Central memory CD8-positive, alpha-beta T cell (primary cell): ENCODE data around the gene TEX36.
"Not testable (repeated sequence)": the region's sequence is repeated elsewhere in the genome, so short reads cannot be mapped to it uniquely, and the experiment has no call there.

Source experiments
- ATAC-seq: fragments of 150-1000 bp; cut with Tn5 transposase; replicated peaks from 2 replicates; pipeline ENCODE4 v1.10.0; 2022; ENCODE audit warnings: mild to moderate bottlenecking, moderate FRiP score, moderate number of reproducible peaks; ENCODE audit not compliant: poor library complexity, severe bottlenecking; ENCODE audit errors: extremely low read depth
- DNase-seq, 2 donors: peaks; one replicate each; pipeline ENCODE4 v3.0.0; 2021; ENCODE audit warnings: low spot score in 2 of 2
- H3K27ac Mint-ChIP-seq: one replicate; pipeline ENCODE4 v1.8.0; 2022; ENCODE audit warnings: low read depth, mild to moderate bottlenecking, moderate library complexity, mixed read lengths
- H3K27me3 Mint-ChIP-seq: one replicate; pipeline ENCODE4 v1.8.0; 2022; ENCODE audit warnings: mixed read lengths
- H3K36me3 Mint-ChIP-seq: one replicate; pipeline ENCODE4 v1.8.0; 2022; ENCODE audit warnings: mild to moderate bottlenecking, moderate library complexity, mixed read lengths; ENCODE audit not compliant: insufficient read depth
- H3K4me1 Mint-ChIP-seq: one replicate; pipeline ENCODE4 v1.8.0; 2022; ENCODE audit warnings: mixed read lengths
- H3K4me3 Mint-ChIP-seq: one replicate; pipeline ENCODE4 v1.8.0; 2022; ENCODE audit warnings: mild to moderate bottlenecking, moderate library complexity, mixed read lengths
- H3K9me3 Mint-ChIP-seq: one replicate; pipeline ENCODE4 v1.8.0; 2022; ENCODE audit warnings: mixed read lengths

Gene TEX36

DNA sequence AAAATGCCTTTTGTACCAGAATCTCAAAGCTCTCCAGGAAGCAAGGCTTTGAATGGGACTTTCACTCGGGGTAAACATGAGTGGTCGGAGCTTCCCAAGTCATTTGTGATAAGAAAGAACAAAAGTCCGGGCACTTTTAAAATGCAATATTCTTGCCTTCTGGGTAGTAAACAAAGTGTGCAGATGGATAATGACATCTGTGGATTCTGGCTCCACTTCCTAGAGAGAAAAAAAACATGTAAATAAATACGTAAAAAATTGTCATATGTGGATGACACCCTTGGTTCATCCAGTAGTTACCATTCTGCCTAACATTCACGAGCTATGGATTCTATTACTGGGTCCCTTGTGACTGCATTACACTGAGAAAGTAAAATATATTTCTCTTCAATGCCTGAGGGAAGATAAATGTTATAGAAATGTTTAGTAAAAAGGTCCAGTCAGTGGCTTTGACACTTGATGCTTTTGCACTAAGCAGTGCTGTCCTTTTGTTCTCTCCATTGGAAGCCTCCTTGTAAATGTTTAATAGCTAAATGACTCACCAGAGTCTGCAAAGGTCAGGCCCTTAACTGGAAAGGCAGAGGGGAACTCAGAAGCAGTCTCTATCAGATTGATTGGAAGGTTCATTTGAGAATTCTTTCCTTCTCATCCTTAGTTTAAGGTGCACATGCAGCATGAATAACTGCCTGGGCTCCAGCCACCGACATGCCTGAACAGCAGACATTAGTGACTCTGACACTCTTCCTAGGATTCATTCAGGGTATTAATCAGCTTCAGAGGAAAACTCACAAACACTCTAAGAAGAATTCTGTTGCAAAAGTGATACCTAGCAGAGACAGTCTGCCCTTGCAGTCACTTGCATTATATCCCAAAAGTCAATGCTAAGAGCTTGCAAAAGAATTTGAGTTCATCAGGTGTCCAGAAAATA is 24.8 kb upstream of the TEX36 start:
- DNase-seq (no peak), ATAC-seq (no peak)
- no peak overlapping the region for H3K4me3 Mint-ChIP-seq
- peaks cover 1% of the 10 kb centered on the region for H3K36me3 Mint-ChIP-seq
- no peak overlapping the region for H3K27ac Mint-ChIP-seq
- peaks cover 2% of the 10 kb centered on the region for H3K9me3 Mint-ChIP-seq
- H3K27me3 Mint-ChIP-seq = peaks cover 13% of the 10 kb centered on the region
- H3K4me1 Mint-ChIP-seq = no peaks in the 10 kb centered on the region

DNA sequence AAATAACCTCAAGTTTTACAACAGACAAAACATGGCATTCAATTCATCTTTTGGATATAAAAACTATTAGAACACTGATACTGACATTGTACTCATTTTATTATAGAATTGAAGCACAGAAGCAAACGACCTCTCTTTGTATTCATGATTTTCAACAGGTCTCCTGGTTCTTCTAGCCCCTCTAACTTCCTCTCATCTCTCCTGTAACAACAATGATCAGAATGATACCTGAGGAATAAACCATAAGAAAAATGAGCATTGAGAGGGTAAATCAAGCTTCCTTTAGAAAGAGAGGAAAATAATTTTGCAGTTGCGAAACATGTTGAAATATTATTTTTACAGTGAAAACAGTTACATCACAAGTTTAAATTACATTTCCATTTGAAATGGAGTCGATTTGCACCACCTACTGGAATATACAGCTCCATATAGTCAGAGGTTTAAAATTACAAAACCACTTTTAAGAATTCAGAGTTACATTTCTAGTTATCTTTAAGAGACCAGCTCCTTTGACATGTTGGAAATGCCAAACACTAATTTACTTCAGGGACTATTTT is 17.5 kb upstream of the TEX36 start:
- ATAC-seq = no peak

DNA sequence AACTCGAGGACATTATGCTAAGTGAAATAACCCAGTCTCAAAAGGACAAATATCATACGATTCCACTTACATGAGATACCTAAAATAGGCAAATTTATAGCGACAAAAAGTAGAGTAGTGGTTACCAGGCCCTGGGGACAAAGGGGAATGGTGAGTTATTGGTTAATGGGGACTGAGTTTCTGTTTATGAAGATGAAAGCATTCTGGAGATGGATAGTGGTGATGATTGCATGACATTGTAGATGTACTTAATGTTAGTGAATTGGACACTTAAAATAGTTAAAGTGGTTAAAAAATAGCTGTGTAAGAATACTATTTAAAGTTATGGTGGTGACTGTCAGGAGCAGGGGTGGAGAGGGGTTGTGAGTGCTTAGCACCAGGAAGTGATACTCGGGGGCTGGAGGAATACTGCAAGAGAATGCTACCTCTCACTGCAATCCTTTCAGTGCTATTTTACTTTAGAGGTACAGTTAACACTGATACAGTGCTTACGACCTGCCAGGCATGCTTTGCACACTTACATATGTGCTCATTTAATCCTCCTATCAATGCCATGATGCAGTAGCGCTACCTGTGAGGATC is 16.7 kb upstream of the TEX36 start:
- DNase-seq (no peak), ATAC-seq (no peak)
- H3K4me1 Mint-ChIP-seq = no peaks in the 10 kb centered on the region
- no peaks in the 10 kb centered on the region for H3K36me3 Mint-ChIP-seq
- peaks cover 31% of the 10 kb centered on the region for H3K27me3 Mint-ChIP-seq
- peaks cover 6% of the 10 kb centered on the region for H3K9me3 Mint-ChIP-seq
- no peak overlapping the region for H3K27ac Mint-ChIP-seq
- no peak overlapping the region for H3K4me3 Mint-ChIP-seq

More for the DNA sequence above, 17.5 kb upstream of the TEX36 start:
- peaks cover 6% of the 10 kb centered on the region for H3K9me3 Mint-ChIP-seq
- H3K36me3 Mint-ChIP-seq = peaks cover 1% of the 10 kb centered on the region
- H3K4me3 Mint-ChIP-seq = no peak overlapping the region
- DNase-seq = no peak
- H3K27ac Mint-ChIP-seq = no peak overlapping the region
- H3K4me1 Mint-ChIP-seq = no peaks in the 10 kb centered on the region
- peaks cover 31% of the 10 kb centered on the region for H3K27me3 Mint-ChIP-seq

GRCh38 chr10:125698481-125698998 is 15.6 kb upstream of the TEX36 start:
- no peak overlapping the region for H3K27ac Mint-ChIP-seq
- no peaks in the 10 kb centered on the region for H3K4me1 Mint-ChIP-seq
- ATAC-seq = no peak
- H3K36me3 Mint-ChIP-seq = no peaks in the 10 kb centered on the region
- no peak overlapping the region for H3K4me3 Mint-ChIP-seq
- no peak for DNase-seq
- H3K9me3 Mint-ChIP-seq = peaks cover 6% of the 10 kb centered on the region
- H3K27me3 Mint-ChIP-seq = peaks cover 31% of the 10 kb centered on the region

GRCh38 chr10:125696884-125697283 is 13.9 kb upstream of the TEX36 start:
- not testable (repeated sequence) for H3K4me1 Mint-ChIP-seq, H3K27ac Mint-ChIP-seq, H3K9me3 Mint-ChIP-seq, H3K4me3 Mint-ChIP-seq, DNase-seq, ATAC-seq, H3K36me3 Mint-ChIP-seq
- peaks cover 19% of the 10 kb centered on the region for H3K27me3 Mint-ChIP-seq

- no peaks in the 10 kb centered on the region for H3K36me3 Mint-ChIP-seq
- no peak for ATAC-seq
- no peak overlapping the region for H3K27ac Mint-ChIP-seq
- H3K9me3 Mint-ChIP-seq = no peaks in the 10 kb centered on the region
- H3K27me3 Mint-ChIP-seq = peaks cover 19% of the 10 kb centered on the region
- no peak for DNase-seq
- no peak overlapping the region for H3K4me3 Mint-ChIP-seq
- H3K4me1 Mint-ChIP-seq = peaks cover 5% of the 10 kb centered on the region
Measured at GRCh38 chr10:125694883-125695282, 11.9 kb upstream of the TEX36 start.

- Mint-ChIP-seq H3K27me3 (peaks cover 19% of the 10 kb centered on the region), H3K36me3 (no peaks in the 10 kb centered on the region), H3K4me1 (peaks cover 5% of the 10 kb centered on the region), H3K9me3 (no peaks in the 10 kb centered on the region), H3K4me3 (no peak overlapping the region), H3K27ac (no peak overlapping the region)
- DNase-seq (no peak), ATAC-seq (no peak)
Measured at GRCh38 chr10:125693524-125693847, 10.5 kb upstream of the TEX36 start.

GRCh38 chr10:125692601-125693523 is 9.9 kb upstream of the TEX36 start:
- peaks cover 19% of the 10 kb centered on the region for H3K27me3 Mint-ChIP-seq
- ATAC-seq = no peak
- no peaks in the 10 kb centered on the region for H3K9me3 Mint-ChIP-seq
- no peak overlapping the region for H3K4me3 Mint-ChIP-seq
- peaks cover 5% of the 10 kb centered on the region for H3K4me1 Mint-ChIP-seq
- H3K27ac Mint-ChIP-seq = no peak overlapping the region
- DNase-seq = no peak
- no peaks in the 10 kb centered on the region for H3K36me3 Mint-ChIP-seq

GRCh38 chr10:125692196-125692595 is 9.2 kb upstream of the TEX36 start:
- DNase-seq (no peak), ATAC-seq (no peak)
- H3K4me3 Mint-ChIP-seq = no peak overlapping the region
- H3K9me3 Mint-ChIP-seq = no peaks in the 10 kb centered on the region
- peaks cover 5% of the 10 kb centered on the region for H3K4me1 Mint-ChIP-seq
- peaks cover 13% of the 10 kb centered on the region for H3K27me3 Mint-ChIP-seq
- no peaks in the 10 kb centered on the region for H3K36me3 Mint-ChIP-seq
- no peak overlapping the region for H3K27ac Mint-ChIP-seq

GRCh38 chr10:125691160-125691981 is 8.4 kb upstream of the TEX36 start:
- H3K27me3 Mint-ChIP-seq = peaks cover 4% of the 10 kb centered on the region
- DNase-seq = no peak
- H3K36me3 Mint-ChIP-seq = no peaks in the 10 kb centered on the region
- H3K4me3 Mint-ChIP-seq = no peak overlapping the region
- no peak for ATAC-seq
- no peaks in the 10 kb centered on the region for H3K9me3 Mint-ChIP-seq
- H3K4me1 Mint-ChIP-seq = peaks cover 5% of the 10 kb centered on the region
- H3K27ac Mint-ChIP-seq = peak overlapping the region; percentile 11

GRCh38 chr10:125689955-125690569 is 7.1 kb upstream of the TEX36 start:
- Mint-ChIP-seq H3K4me3 (no peak overlapping the region), H3K27ac (no peak overlapping the region), H3K36me3 (no peaks in the 10 kb centered on the region), H3K4me1 (peaks cover 5% of the 10 kb centered on the region), H3K27me3 (no peaks in the 10 kb centered on the region), H3K9me3 (no peaks in the 10 kb centered on the region)
- ATAC-seq (no peak), DNase-seq (no peak)
